Lung (tissue), 12 donors: ENCODE measurements around the gene CD4. TPM values are rescaled to one million over a fixed set of nuclear protein-coding genes. Genes with fewer than 3 reads are reported as not detected.
A peak's percentile ranks its signal among the peaks of the same experiment; 100 is the strongest.

Experiments
- ATAC-seq: fragments of 200-7000 bp; cut with Tn5 transposase; one replicate; pipeline ENCODE4 v1.9.1; 2020; ENCODE audit warnings: moderate number of reproducible peaks; ENCODE audit not compliant: insufficient read depth, low FRiP score
- DNase-seq, 3 donors: peaks; one replicate each; pipeline ENCODE4 v3.0.0-alpha.2; 2013 to 2017
- H3K27ac ChIP-seq, 2 donors: one replicate each; pipeline ENCODE4 v1.5.1; 2013; ENCODE audit warnings: mild to moderate bottlenecking in 2 of 2, moderate library complexity in 2 of 2, control low read depth in 1 of 2, inconsistent platforms in 1 of 2, low read depth in 1 of 2, low read length in 1 of 2
- H3K27me3 ChIP-seq, 3 donors: one replicate each; pipeline ENCODE4 v1.5.1; 2013; ENCODE audit warnings: low read length in 2 of 3; ENCODE audit not compliant: control insufficient read depth in 3 of 3, insufficient read depth in 3 of 3
- H3K36me3 ChIP-seq, 4 donors: one replicate each; pipeline ENCODE4 v1.5.1; 2013; ENCODE audit warnings: low read length in 4 of 4, mild to moderate bottlenecking in 1 of 4, moderate library complexity in 1 of 4; ENCODE audit not compliant: control insufficient read depth in 4 of 4, insufficient read depth in 4 of 4
- H3K4me1 ChIP-seq, 5 donors: one replicate each; pipeline ENCODE4 v1.5.1; 2013; ENCODE audit warnings: low read length in 5 of 5, mild to moderate bottlenecking in 2 of 5, moderate library complexity in 1 of 5; ENCODE audit not compliant: control insufficient read depth in 5 of 5, insufficient read depth in 5 of 5
- H3K4me3 ChIP-seq: one replicate; pipeline ENCODE4 v1.5.1; 2013; ENCODE audit warnings: mild to moderate bottlenecking, control low read depth, moderate library complexity
- H3K9ac ChIP-seq, 2 donors: one replicate each; pipeline ENCODE4 v1.5.1; 2013; ENCODE audit warnings: low read length in 2 of 2, control low read depth in 1 of 2; ENCODE audit not compliant: insufficient read depth in 1 of 2
- H3K9me3 ChIP-seq, 4 donors: one replicate each; pipeline ENCODE4 v1.5.1; 2013; ENCODE audit warnings: low read length in 3 of 4, mild to moderate bottlenecking in 1 of 4, moderate library complexity in 1 of 4; ENCODE audit not compliant: control insufficient read depth in 4 of 4, insufficient read depth in 3 of 4
- WGBS, 2 donors: extraction: QIAGEN DNeasy Blood & Tissue Kit; methylation state at CpG; one replicate each; pipeline ENCODE4 v1.1.7; 2013; 5-methylcytosine and 5-hydroxymethylcytosine counted together
- polyA plus RNA-seq, 2 donors: library from polyadenylated mRNA; stranded (reverse); fragments of 200-250 nt; gene quantifications; one replicate each; pipeline ENCODE4 v1.2.1, GENCODE V29; 2013
- total RNA-seq, 2 donors: library from RNA; depleted of rRNA in 1 of 2; stranded (reverse); fragments of >200 nt in 1 of 2; gene quantifications; one replicate each; pipeline ENCODE4 v1.2.1, GENCODE V29; 2014 to 2021
- TF ChIP-seq, protein P1 (sequence below): IDR thresholded peaks from 2 replicates; pipeline ENCODE4 v1.5.1; 2012; ENCODE audit warnings: mild to moderate bottlenecking; ENCODE audit errors: control extremely low read depth, extremely low read depth
- donor health status: control.
- donor health status: control.
- donor health status: Bipolar disorder and iron deficiency.
- donor health status: healthy.
- donor health status: DM: yes; HTN: yes; CAD: no.

The CD4 gene
- total and polyA plus RNA-seq, 4 donors, result 20.6 to 83.7 (median 53.0) TPM

DNA sequence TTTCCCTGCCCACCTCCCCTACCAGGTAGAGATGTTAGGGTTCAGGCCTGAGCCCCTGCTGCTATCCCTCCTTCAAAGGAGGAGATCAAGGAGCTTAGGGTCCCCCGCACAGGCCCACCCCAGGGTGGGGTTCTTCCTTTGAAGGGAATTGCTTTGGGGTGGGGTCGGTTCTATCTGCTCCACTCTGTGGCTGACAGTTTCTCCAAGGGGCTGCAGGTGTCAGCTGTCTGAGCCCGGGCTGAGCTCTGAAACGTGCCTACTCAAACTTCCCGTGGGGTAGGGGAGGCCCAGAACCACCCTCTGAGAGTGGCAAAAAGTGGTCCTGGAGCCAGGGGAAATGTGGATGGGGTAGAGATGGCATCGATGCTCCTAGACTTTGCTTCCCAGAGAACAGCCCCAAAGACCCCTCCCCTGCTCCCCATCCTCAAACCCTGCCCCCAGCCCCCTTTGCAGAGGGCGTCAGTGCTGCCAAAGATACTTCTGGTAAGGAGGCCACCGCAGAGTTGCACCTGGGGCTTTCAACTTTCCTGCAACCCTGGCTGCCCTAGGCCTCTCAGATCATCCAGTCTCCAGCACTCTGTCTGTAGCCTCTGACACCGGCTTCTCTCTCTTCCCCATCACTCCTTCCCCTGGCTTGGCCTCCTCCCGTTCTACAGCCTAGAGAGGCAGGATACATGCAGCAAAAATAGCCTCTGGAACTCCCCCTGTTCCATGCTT, 6.3 kb upstream of the CD4 start:
- no peak for DNase-seq
- Histone ChIP-seq H3K36me3 (no peaks in the 10 kb centered on the region), H3K4me3 (no peak overlapping the region), H3K27me3 (no peaks in the 10 kb centered on the region), H3K9me3 (no peaks in the 10 kb centered on the region), H3K4me1 (peaks cover 0 to 21% (median 4%) of the 10 kb centered on the region in 5 donors), H3K9ac (peak overlapping the region in 1 of 2 donors; percentile 11), H3K27ac (no peak overlapping the region)
- ATAC-seq, result no peak
- WGBS, 2 donors, result 72 to 82% methylated on average over 10 of the region's 10 CpGs
- TF ChIP-seq, protein P1, sequence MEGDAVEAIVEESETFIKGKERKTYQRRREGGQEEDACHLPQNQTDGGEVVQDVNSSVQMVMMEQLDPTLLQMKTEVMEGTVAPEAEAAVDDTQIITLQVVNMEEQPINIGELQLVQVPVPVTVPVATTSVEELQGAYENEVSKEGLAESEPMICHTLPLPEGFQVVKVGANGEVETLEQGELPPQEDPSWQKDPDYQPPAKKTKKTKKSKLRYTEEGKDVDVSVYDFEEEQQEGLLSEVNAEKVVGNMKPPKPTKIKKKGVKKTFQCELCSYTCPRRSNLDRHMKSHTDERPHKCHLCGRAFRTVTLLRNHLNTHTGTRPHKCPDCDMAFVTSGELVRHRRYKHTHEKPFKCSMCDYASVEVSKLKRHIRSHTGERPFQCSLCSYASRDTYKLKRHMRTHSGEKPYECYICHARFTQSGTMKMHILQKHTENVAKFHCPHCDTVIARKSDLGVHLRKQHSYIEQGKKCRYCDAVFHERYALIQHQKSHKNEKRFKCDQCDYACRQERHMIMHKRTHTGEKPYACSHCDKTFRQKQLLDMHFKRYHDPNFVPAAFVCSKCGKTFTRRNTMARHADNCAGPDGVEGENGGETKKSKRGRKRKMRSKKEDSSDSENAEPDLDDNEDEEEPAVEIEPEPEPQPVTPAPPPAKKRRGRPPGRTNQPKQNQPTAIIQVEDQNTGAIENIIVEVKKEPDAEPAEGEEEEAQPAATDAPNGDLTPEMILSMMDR, result no peak

DNA sequence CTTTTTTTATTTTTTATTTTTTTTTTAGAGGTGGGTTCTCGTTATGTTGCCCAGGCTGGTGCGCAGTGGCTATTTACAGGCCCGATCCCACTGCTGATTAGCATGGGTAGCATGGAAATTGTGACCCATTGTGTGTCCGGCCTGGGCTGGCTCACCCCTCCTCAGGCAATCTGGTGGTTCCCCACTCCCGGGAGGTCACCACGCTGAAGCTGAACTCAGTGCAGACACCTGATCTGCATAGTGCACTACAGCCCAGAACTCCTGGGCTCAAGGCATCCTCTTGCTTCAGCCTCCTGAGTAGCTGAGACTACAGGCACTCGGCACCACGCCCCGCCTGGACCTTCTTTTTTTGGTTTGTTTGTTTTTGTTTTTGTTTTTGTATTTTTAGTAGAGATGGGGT, 5.5 kb upstream of the CD4 start:
- 89% methylated on average over 9 of the region's 9 CpGs for WGBS, 2 donors
- no peaks in the 10 kb centered on the region for H3K36me3 ChIP-seq

DNA sequence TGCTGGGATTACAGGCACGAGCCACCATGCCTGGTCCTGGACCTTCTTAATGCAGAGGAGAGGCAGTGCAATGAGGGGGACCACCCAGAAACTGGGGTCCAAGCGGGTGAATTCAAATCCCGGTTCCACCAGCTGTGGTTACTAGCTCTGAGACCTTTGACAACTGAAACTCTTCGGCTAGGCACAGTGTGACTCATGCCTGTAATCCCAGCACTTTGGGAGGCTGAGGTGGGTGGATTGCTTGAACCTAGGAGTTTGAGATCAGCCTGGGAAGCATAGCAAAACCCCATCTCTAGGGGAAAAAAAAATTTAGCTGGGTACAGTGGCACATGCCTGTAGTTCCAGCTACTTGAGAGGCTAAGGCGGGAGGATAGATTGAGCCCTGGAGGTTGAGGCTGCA, 5.0 kb upstream of the CD4 start:
- Histone ChIP-seq H3K27me3 (no peaks in the 10 kb centered on the region), H3K9ac (no peak overlapping the region), H3K36me3 (no peaks in the 10 kb centered on the region), H3K9me3 (no peaks in the 10 kb centered on the region), H3K4me1 (peaks cover 0 to 15% (median 9%) of the 10 kb centered on the region in 5 donors), H3K27ac (no peak overlapping the region), H3K4me3 (no peak overlapping the region)
- DNase-seq, result no peak
- ATAC-seq, result no peak
- WGBS, 2 donors, result 73 to 82% methylated on average over 5 of the region's 5 CpGs
- TF ChIP-seq, protein P1, result no peak

More for the DNA sequence above, 5.5 kb upstream of the CD4 start:
- Histone ChIP-seq H3K9me3 (no peaks in the 10 kb centered on the region), H3K4me1 (peaks cover 0 to 16% (median 7%) of the 10 kb centered on the region in 5 donors), H3K27ac (no peak overlapping the region), H3K27me3 (no peaks in the 10 kb centered on the region), H3K4me3 (no peak overlapping the region), H3K9ac (no peak overlapping the region)
- DNase-seq (no peak), ATAC-seq (no peak)
- TF ChIP-seq, protein P1, result no peak

DNA sequence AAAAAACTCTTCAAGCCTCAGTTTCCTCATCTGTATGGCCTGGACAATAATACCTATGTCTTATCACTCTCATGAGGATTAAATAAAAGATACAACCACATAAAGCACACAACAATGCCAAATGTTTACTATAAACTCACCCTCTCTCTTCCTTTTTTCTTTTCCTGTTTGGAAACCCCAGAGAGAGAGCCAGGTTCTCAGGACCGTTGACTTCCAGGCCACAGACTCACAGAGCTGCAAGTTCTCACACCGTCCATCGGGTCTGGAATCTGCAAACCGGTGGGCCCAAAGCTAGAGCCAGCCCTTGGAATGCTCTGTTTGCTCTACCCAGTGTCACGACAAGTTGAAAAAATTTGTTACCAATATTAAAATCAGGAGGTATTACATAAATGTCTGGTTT, 4.6 kb upstream of the CD4 start:
- Histone ChIP-seq H3K4me1 (peaks cover 0 to 15% (median 9%) of the 10 kb centered on the region in 5 donors), H3K9ac (no peak overlapping the region), H3K4me3 (no peak overlapping the region), H3K27ac (no peak overlapping the region), H3K9me3 (no peaks in the 10 kb centered on the region), H3K36me3 (no peaks in the 10 kb centered on the region), H3K27me3 (no peaks in the 10 kb centered on the region)
- DNase-seq (no peak), ATAC-seq (no peak)
- TF ChIP-seq, protein P1, result no peak
- 22 to 46% methylated on average over 5 of the region's 5 CpGs for WGBS, 2 donors
